Hematopoietic multipotent progenitor cell treated with erythropoietin and hydrocortisone succinate and interleukin-3 and kit ligand, for 8 days (in vitro differentiated cells): ENCODE results near the gene IDI2.
A peak's percentile ranks its signal among the peaks of the same experiment; 100 is the strongest.
"Not testable (repeated sequence)": the region's sequence is repeated elsewhere in the genome, so short reads cannot be mapped to it uniquely, and the experiment has no call there.

ENCODE experiments used
- DNase-seq: peaks from one replicate; pipeline ENCODE4 v3.0.0-alpha.2; 2015

IDI2 gene

DNA sequence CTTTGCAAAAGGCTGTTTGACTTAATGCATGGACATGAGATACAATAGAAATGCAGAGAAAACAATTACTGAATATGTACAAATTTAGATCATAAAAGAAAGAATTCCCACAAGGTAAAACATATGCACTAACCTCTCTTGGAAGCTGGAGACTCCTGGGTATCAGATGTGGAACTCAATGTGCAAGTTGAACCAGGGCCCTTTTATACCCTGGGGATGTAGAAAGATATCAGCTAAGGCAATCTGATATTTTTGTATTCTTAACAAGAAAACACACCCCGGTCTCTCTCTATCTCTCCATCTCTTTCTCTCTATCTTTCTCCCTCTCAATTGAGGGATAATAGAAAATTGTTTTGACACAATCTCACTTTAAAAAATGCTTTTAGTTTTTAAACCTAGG is at the start of gene IDI2:
IDI2 (minus strand) TSS at position 177 of the 400 bp plus-strand sequence. CDS start 1,136 bp downstream, outside the sequence.
- no peak for DNase-seq

DNA sequence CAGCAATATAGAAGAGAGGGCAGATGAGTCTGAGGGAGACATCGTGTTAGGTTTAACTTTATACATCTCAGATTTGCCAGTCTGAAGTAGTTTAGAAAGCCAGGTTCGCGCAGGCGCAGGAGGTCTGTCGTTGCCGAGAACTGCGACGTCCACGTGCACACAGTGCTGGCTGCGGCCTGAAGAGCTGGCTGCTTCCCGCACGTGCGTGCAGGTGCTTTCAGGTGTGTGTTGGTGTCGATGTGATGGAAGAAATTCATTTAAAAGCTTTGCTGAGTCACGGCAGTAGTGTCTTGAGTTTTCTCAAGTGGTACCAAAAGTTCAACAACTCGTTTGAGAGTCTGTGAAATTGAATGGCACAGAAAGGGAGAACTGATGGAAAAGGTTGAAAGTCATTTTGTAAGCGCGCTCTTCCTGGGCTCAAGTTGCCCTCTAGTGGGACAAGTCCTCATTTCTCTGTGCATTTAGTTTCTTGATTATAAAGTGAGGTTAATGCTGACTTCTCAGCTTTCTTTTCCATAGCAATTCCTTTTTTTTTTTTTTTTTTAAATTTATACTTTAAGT is 49.2 kb upstream of the IDI2 start:
- peak; percentile 29 for DNase-seq

DNA sequence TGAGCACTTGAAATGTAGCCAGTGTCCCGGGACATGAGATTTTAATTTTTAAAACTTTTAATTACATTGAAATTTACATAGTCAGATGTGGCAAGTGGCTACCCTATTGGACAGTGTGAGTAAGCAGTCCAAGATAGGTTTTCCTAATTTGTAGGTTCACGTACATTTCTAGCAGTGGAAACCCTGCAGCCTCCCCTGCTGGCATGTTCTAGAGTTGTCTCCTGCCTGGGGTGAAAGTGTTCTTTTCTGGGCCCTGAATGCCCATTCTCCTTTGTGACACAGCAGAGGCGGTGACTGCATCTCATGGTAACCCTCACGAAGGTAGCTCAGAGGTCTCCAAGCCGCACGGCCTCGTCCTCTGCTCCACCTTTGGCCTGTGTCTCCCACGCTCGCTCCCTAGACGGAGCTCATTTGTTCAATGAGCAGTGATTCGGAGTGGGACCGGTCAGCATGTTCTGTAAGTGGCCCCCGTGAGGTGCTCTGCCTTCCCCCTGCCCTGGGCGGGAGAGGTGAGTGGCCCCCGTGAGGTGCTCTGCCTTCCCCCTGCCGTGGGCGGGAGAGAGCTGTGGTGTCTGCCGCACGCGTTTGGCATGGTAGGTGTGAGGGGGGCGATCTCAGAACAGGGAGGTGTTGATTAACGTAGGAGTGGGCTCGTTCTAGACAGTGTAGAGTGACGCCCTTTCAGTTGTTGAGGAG is 48.5 kb upstream of the IDI2 start:
- DNase-seq = no peak

DNA sequence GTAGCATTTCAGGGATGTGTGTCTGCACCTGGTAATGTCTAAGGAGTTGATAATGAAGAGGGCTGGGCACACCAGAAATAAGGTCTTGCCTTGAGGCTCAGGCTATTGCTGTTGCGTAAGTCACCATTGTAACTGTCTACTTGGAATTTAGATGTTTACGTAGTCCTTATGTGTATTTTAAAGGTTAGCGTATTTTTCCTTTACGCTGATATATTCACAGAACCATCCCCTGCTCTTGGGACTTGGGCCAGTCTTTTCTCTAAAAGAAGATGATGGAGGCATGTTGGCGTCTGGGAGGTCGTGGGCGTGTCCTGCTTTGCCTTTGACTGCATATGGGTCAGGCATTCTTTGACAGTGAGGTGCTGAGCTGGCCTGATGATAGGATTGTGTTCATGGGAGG is 45.3 kb upstream of the IDI2 start:
- DNase-seq = no peak

DNA sequence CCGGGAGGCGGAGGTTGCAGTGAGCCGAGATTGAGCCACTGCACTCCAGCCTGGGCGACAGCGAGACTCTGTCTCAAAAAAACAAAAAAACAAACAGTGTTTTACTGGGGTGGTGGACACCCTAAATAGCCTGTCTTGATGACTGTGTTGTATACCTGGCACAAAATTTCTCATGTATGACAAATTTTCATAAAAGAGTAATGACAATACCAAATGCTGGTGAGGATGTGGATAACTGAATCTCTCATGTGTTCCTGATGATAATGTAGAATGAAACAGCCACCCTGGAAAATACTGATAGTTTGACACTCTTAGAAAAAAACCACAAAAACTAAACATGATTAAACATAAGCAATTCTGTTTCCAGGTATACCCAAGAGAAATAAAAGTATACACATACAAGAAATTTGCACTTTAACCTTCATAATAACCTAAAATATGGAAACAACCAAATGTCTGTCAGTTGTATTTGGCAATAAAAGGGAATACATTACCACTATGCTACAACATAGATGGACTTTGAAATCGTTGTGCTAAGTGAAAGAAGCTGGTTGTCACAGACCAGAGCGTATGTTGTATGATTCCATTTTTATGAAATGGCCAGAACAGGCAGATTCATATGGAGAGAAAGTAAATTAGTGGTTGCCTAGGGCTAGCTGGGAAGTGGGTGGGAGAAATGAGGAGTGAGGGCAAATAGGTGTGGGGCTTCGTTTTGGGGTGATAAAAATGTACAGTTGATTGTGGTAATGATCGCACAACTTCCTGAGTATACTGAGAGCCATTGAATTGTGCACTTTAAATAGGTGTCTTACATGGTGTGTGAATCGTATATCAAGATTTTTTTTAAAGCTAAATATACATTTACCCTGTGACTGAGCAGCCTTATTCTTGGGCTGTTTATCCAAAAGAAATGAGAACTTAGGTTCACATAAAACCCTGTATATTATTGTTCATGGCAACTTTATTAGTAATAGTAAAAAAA is 43.0 kb upstream of the IDI2 start:
- DNase-seq = peak; percentile 38

DNA sequence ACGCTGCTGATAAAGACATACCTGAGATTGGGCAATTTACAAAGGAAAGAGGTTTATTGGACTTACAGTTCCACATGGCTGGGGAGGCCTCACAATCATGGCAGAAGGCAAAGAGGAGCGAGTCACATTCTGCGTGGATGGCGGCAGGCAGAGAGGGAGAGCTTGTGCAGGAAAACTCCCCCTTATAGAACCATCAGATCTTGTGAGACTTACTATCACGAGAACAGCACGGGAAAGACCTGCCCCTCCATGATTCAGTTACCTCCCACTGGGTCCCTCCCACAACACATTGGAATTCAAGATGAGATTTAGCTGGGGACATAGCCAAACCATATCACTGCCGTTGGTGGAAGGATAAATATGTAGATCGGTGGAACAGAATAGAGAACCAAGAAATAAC is 41.1 kb upstream of the IDI2 start:
- DNase-seq = not testable (repeated sequence)

DNA sequence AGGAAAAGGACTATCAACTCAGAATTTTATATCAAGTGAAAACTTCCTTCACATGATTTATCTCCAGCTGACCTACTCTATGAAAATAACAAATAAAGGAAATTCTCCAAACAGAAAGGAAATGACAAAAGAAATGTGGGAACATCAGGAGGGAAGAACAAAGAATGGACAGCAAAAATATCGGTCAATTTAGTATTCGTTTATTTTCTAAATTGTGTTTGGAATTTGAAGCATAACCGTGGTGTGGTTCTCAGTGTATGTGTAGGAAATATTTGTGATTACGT is 39.2 kb upstream of the IDI2 start:
- no peak for DNase-seq

DNA sequence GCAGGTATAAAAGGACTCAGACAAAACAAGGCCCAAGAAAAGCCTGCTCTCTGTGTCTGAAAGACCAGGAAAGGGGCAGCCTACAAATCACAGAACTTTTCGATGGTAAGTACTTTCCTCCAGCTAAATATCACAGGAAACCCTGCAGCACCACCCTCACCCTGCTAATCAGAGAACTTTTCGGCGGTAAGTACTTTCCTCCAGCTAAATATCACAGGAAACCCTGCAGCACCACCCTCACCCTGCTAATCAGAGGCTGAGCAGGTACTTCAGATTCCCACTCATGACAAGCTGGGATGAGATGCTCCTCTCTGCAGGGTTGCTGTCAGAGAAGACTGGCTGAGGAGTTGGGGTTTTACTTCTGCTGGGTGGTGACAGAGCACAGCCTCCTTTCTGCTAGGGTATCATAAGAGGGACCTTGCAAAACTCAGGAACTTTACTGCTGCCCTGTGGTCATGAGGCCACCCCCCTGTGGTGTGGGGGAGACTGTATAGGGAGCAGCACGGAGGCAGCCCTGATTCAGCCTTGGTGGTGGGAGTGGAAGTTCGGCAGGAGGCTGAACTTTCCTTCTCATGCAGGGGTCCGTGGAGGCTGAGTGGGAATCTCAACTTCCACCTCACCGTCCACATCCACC is 37.7 kb upstream of the IDI2 start:
- DNase-seq = no peak

DNA sequence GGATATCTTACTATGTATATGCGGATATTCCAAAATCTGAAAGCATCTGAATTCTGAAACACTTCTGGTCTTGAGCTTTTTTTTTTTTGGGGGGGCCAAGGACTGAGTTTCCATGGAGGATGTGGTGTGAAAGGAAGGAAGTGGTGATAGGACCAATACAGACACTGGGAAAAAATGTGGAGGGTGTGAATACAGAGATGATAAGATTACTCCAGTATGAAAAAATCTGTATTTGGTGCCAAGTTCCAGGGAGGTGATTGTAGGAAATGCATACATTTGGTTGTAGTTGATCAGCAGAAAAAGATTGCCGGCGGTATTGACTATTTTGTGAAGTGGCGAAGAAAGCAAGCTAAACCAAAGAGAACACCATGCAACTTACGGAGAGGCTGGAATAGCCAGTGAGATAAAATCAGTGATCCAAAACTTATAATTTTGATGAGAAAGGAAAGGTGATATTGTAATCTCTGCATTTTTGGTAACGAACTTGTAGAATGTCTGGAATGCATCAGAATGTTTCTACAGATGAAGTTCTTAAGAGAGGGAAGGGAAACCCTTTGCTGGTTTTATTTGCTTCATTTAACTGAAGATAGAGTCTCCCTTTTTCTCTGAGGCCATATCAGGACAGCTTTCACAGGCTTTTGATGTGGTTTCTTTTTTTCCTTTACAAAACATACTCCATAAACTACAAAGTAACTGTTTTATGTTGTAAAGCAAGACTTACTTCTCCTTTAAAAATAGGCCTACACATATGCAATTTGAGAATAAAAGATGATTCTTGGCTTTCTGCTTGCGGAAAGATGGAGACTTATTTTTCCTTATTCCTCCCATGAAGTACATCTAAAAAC is 36.5 kb upstream of the IDI2 start:
- no peak for DNase-seq

DNA sequence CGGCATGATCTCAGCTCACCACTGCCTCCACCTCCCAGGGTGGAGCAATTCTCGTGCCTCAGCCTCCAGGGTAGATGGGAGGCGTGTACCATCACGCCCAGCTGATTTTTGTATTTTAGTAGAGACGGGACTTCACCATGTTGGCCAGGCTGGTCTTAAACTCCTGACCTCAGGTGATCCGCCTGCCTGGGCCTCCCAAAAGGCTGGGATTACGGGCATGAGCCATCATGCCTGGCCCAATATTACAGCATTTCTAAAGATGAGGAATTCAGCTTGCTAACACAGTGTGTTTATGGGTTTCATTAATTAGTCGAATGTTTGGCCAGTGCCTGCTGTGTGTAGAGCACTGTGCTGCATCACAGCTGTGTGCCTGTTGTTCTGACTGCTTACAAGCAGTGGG is 34.2 kb upstream of the IDI2 start:
- no peak for DNase-seq

DNA sequence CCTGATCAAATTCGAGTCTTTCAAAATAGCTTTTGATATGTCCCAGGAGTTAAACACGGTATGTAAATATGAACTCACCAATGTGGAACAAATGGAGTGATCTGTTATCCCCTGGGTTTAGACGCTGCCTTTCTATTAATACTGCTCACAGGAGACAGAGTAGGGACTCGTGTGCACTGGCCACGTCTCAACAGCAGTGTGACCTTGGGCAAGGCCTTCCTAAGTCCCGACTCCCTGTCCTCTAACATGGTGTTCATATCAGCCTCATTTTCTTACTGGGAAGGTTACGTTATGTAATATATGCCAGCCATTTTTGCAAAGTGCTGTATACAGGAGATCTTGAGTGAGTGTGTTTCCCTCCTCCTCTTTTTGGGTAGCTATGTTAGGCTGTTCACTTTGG is 32.4 kb upstream of the IDI2 start:
- DNase-seq = no peak

DNA sequence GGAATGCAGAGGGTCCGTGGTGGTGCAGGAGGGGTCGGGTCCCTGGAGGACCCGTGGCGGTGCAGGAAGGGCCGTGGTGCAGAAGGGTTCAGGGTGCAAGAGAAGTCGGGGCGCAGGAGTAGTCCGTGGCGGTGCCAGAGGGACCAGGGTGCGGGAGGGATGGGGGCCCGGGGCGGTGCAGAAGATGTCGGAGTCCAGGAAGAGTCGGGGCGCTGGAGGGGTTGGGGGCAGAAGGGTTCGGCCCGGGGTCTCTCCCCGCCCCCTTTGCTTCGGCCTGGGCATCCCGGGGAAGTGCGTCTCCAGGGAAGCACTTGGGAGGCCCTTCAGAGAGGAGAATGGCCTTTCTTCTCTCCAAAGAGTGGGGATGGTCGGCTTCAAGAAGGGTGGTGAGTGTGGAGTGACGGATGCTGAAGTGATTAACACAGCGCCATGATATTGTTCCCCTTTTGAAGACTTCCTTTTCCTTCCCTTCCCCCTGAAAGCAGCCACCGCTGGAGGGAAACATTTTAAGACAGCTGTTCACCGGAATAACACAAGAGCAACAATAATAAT is 31.5 kb upstream of the IDI2 start:
- DNase-seq = peak; percentile 44

DNA sequence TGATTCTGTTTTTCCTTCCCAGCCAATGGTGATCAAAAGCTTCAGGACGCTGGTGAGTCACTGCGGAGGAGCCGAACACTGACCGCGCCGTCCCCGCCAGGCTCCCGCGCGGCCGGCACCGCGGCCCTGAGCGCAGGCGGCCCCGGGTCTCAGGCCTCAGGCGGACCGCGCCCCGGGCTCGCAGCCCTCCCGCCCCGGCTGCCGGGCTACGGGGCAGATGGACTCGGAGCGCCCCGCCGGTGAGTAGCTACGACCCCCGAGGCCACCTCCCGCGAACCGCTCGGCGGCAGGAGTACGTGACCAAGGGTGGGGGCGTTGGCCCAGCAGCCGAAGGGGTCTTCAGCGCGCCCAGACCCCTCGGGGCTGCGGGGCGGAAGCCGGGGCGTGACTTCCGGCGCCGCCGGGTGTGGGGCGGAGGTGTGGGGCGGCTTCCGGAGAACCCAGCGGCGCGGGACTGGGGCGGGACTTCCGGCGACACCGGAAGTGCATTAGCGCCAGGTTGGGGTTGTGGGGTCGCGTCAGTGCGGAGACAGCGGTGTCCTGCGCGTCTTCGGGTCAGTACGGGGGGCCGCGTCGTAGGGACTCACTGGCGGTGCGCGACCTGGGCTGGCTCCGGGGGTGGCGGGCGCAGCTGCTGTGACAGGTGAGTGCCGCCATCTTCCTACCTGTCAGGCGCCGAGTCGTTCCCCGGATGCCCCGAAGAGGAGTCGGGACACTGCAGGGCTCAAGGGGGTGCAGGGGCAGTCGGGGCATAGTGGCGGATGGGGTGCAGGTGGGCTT is 30.9 kb upstream of the IDI2 start, which contains the start of gene WDR37:
WDR37 (plus strand) TSS at position 60 of the 780 bp plus-strand sequence. CDS start 15,771 bp downstream, outside the sequence.
- DNase-seq = peak; percentile 81

DNA sequence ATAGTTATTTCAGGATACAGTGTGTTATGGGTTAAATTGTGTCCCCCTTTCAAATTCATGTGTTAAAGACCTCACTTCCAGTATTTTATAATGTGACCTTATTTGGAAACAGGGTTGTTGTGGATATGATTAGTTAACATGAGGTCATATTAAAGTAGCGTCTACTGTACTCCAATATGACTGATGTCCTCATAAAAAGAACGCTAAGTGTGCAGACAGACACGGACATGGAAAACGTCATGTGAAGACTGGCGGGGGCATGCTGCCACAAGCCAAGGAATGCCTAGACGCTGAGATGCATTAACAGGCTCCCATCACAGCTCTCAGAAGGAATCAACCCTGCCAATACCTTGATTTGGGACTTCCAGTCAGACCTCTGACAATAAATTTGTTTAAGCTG is 29.0 kb upstream of the IDI2 start:
- DNase-seq = no peak

DNA sequence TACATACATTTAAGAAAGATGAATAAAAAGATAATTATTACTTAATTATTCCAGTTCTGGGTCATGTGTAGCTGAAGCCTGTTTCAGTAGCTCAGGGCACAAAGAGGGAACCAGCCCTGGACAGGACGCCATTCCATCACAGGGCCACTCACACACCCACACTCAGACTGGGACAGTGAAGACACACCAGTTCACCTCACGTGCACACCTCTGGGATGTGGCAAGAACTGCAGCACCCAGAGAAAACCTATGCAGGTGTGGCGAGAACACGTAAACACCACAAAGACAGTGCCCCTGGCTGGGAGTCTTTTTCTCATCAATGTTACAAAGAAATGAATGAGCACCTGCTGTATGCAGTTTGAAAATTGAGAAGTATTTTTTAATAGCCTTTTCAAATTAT is 24.9 kb upstream of the IDI2 start:
- no peak for DNase-seq

DNA sequence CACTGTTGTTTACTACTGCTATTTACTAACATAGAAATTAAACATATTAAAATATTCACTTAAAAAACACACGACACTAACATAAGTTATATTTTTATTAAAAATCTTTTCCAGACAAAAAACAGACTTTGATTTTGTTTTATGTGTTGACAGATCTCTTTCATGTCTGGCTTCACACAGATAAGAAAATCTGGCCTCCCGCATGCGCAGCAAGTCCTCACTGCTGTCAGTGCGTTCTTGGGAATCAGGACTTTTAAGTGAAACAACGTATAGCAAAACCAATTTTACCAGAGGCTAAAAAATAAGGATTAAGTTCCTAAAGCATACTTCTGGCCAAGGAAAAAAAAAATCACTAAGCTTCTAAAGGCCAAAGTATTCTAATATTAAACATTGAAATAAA is 24.5 kb upstream of the IDI2 start:
- DNase-seq = peak; percentile 81

DNA sequence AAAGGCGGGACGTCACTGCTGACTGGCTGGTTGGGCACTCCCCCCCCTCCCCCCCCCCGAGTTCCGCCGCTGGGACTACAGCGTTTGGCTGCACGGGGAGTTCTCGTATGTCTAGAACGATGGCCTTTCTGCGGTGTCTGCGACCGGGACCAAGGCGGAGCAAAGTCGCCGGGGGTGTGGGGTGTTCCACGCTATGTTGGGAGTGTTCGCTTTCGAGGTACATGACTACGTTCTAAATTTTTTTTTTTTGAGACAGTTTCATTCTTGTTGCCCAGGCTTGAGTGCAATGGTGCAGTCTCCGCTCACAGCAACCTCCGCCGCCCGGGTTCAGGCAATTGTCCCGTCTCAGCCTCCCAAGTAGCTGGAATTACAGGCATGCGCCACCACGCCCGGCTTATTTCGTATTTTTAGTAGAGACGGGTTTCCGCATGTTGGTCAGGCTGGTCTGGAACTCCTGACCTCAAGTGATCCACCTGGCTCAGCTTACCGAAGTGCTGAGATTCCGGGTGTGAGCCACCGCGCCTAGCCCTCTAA is 23.8 kb upstream of the IDI2 start:
- DNase-seq = no peak

DNA sequence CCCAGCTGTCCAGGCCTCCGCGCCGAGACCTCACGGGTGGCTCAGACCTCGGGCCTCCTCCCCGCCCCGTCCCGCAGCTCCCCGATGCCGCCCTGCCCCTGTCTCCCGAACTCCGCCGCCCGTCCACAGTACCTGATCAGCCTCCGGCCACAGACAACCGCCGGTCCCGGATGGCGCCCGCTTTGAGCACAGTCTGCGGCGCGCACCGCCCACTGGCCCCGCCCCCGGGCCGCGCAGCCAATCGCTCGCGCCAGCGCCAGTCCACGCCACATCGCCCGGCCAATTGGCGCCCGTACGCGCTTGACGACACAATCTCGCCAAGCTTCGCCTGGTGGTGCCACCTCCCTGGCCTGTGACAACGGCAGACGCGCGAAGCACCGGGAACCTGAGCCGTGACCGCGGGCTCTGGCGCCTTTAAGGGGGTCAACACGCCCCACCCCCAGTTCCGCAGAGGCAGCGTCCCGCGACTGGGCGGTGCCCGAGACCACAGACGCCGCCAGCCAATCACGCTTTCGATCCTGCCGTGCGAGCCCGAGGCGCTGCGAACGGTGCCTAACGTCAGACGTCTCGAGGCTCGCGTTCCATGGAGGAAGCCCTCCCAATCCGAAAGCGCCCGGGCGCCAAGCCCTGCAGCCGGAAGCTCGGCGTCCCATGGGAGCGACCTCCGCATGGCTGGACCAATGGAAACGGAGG is 23.2 kb upstream of the IDI2 start, which contains the start of gene IDI1:
IDI1 (minus strand) TSS at position 388 of the 693 bp plus-strand sequence; CDS start at position 272, 116 bp downstream.
- peak; percentile 98 for DNase-seq

DNA sequence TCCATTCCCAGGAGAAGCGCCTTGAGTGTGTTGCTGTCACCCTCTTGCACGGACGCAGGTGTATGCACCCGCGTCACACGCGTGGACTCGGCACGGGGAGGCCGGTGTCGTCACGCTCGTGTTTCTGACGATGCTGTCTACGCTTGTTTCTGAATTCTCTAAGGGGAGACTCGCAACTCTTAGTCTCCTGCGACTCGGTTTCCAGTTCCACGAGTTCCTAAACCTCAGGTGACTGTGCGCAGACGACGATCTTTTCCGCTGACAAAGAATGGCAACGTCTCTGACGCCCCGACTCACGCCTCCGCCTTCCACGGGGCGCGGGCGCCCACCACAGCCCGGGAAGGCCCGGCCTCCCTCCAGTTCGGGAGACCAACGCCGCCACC is 22.7 kb upstream of the IDI2 start:
- DNase-seq = no peak

DNA sequence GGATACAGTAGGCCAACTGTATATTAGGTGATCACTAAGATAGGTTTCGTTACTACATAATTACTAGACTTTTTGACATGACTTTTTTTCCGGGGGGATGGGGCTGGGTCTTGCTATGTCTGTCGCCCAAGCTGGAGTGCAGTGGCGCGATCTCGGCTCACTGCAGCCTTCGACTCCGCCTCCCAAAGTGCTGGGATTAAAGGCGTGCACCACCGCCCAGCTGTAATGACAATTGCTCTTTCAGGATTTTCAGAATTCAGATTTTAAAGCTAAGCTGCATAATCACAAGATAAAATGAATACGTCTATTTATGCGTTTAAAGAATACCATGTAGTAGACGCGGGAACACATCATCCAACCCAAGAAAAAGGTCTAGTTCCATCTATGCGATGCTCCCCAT is 22.3 kb upstream of the IDI2 start:
- peak; percentile 54 for DNase-seq
